Sigmoid colon (tissue), 4 donors: ENCODE results near the gene PXK.

ENCODE experiments used
- CTCF ChIP-seq, 4 experiments: fragments of 450-650 bp in 3 of 4; fragments of 200-600 bp in 1 of 4; IDR thresholded peaks; one replicate each; pipeline ENCODE4 v1.5.1; 2016 to 2019; ENCODE audit warnings: antibody characterized with exemption in 4 of 4, mild to moderate bottlenecking in 3 of 4, moderate library complexity in 2 of 4
- EP300 ChIP-seq, 4 donors: sonication (generic); formaldehyde crosslinking; IDR thresholded peaks; one replicate each; pipeline ENCODE4 v1.6.1; 2017; ENCODE audit warnings: antibody characterized with exemption in 4 of 4

GRCh38 chr3:58409663-58410062, 77.0 kb downstream of the PXK start:
- no peak for TF ChIP-seq CTCF (IDR thresholded peaks at IDR 0.05)
- TF ChIP-seq EP300 (IDR thresholded peaks at IDR 0.05) = no peak
